ENCODE results near the gene PTPMT1. TPM values are rescaled to one million over a fixed set of nuclear protein-coding genes. Genes with fewer than 3 reads are reported as not detected.
A peak's percentile ranks its signal among the peaks of the same experiment; 100 is the strongest.
"Not testable (repeated sequence)": the region's sequence is repeated elsewhere in the genome, so short reads cannot be mapped to it uniquely, and the experiment has no call there.

Gene PTPMT1
- total RNA-seq, 4 donors from 2014 or later, result 70.0 to 95.7 (median 83.6) TPM

GRCh38 chr11:47551086-47551485 lies 14.3 kb upstream of the PTPMT1 start:
- H3K9me3 ChIP-seq, result no peaks in the 10 kb centered on the region
- peak overlapping the region in 3 of 4 donors; percentile 40 to 93 (median 91) for H3K27ac ChIP-seq
- TF ChIP-seq CTCF (IDR thresholded peaks at IDR 0.05), result peak in 3 of 4 experiments; percentile 4 to 11 (median 9)
- no peak for TF ChIP-seq POLR2AphosphoS5 (IDR thresholded peaks at IDR 0.05)
- H3K4me3 ChIP-seq, result peak overlapping the region in 1 of 2 donors; percentile 99
- H3K4me1 ChIP-seq, result peaks cover 2 to 68% (median 18%) of the 10 kb centered on the region in 3 donors
- H3K27me3 ChIP-seq, result no peaks in the 10 kb centered on the region
- ATAC-seq, result no peak
- no peaks in the 10 kb centered on the region for H3K36me3 ChIP-seq

- no peaks in the 10 kb centered on the region for H3K36me3 ChIP-seq
- no peaks in the 10 kb centered on the region for H3K9me3 ChIP-seq
- peaks cover 2 to 60% (median 16%) of the 10 kb centered on the region in 3 donors for H3K4me1 ChIP-seq
- peak; percentile 1 for ATAC-seq
- H3K27ac ChIP-seq, result peak overlapping the region; percentile 47 to 93 (median 92)
- no peaks in the 10 kb centered on the region for H3K27me3 ChIP-seq
- 0 to 5% methylated on average over 1 to 4 of the region's 22 CpGs for WGBS, 2 donors (ENCODE audit: low coverage in 1 of 2)
- no peak for TF ChIP-seq CTCF (IDR thresholded peaks at IDR 0.05)
- peak overlapping the region; percentile 60 to 99 for H3K4me3 ChIP-seq
These were observed 13.3 kb upstream of the PTPMT1 start for GRCh38 chr11:47552056-47552565.

- peak; percentile 59 to 75 for TF ChIP-seq POLR2A (IDR thresholded peaks at IDR 0.05)
- no peak for TF ChIP-seq EP300 (IDR thresholded peaks at IDR 0.05)
- TF ChIP-seq POLR2AphosphoS5 (IDR thresholded peaks at IDR 0.05), result peak; percentile 84
- TF ChIP-seq CTCF (IDR thresholded peaks at IDR 0.05), result peak; percentile 82 to 99 (median 94)
- H3K27me3 ChIP-seq, result no peaks in the 10 kb centered on the region
- H3K4me1 ChIP-seq, result peaks cover 2 to 53% (median 12%) of the 10 kb centered on the region in 3 donors
- no peaks in the 10 kb centered on the region for H3K36me3 ChIP-seq
- peak within 1 kb of the TSS; percentile 47 to 93 (median 92) for H3K27ac ChIP-seq
- peak within 1 kb of the TSS; percentile 60 to 99 for H3K4me3 ChIP-seq
- no peaks in the 10 kb centered on the region for H3K9me3 ChIP-seq
- WGBS, 2 donors (ENCODE audit: low coverage in 1 of 2), result 0% methylated on average over 9 of the region's 89 CpGs; no CpG with 5 or more reads in 1 of the 2 donors
- peak; percentile 98 for ATAC-seq
These were observed 12.6 kb upstream of the PTPMT1 start, which contains the start of gene CELF1 for GRCh38 chr11:47552566-47553405. Gene CELF1 (minus strand): TSS chr11:47553132. CDS start chr11:47499523, 53,609 bp downstream.

GRCh38 chr11:47553406-47553743 lies 12.0 kb upstream of the PTPMT1 start:
- Histone ChIP-seq H3K27ac (peak overlapping the region in 3 of 4 donors; percentile 91 to 93 (median 92)), H3K36me3 (no peaks in the 10 kb centered on the region), H3K27me3 (no peaks in the 10 kb centered on the region), H3K4me3 (peak overlapping the region; percentile 22 to 99), H3K4me1 (peaks cover 2 to 47% (median 12%) of the 10 kb centered on the region in 3 donors), H3K9me3 (no peaks in the 10 kb centered on the region)
- peak; percentile 35 for ATAC-seq
- WGBS, 2 donors (ENCODE audit: low coverage in 1 of 2), result 15 to 23% methylated on average over 5 to 6 of the region's 9 CpGs
- no peak for TF ChIP-seq POLR2AphosphoS5 (IDR thresholded peaks at IDR 0.05)

GRCh38 chr11:47557004-47557403 lies 8.4 kb upstream of the PTPMT1 start:
- 95 to 98% methylated on average over 7 to 11 of the region's 12 CpGs for WGBS, 2 donors (ENCODE audit: low coverage in 1 of 2)
- H3K27ac ChIP-seq, ATAC-seq, H3K36me3 ChIP-seq, H3K4me3 ChIP-seq, H3K27me3 ChIP-seq, H3K9me3 ChIP-seq: not testable (repeated sequence)
- H3K4me1 ChIP-seq, result peaks cover 0 to 11% (median 0%) of the 10 kb centered on the region in 3 donors

GRCh38 chr11:47558695-47559094 lies 6.7 kb upstream of the PTPMT1 start:
- no peak overlapping the region for H3K27ac ChIP-seq
- H3K4me3 ChIP-seq, result no peak overlapping the region
- no peak for ATAC-seq
- no peaks in the 10 kb centered on the region for H3K27me3 ChIP-seq
- 100% methylated on average over 1 of the region's 1 CpG; no CpG with 5 or more reads in 1 of the 2 donors for WGBS, 2 donors (ENCODE audit: low coverage in 1 of 2)
- peaks cover 0 to 3% (median 0%) of the 10 kb centered on the region in 3 donors for H3K4me1 ChIP-seq
- TF ChIP-seq POLR2A (IDR thresholded peaks at IDR 0.05), result no peak
- no peak for TF ChIP-seq CTCF (IDR thresholded peaks at IDR 0.05)
- TF ChIP-seq POLR2AphosphoS5 (IDR thresholded peaks at IDR 0.05), result no peak
- no peak for TF ChIP-seq EP300 (IDR thresholded peaks at IDR 0.05)
- no peaks in the 10 kb centered on the region for H3K36me3 ChIP-seq
- no peaks in the 10 kb centered on the region for H3K9me3 ChIP-seq
